ENCODE results near the gene SCN9A.

- TF ChIP-seq CTCF (conservative IDR thresholded peaks at IDR 0.05 in 1 of 2, IDR thresholded peaks at IDR 0.05 in 1 of 2; ENCODE audit: low read depth in 1 of 2, low read length in 2 of 2) = no peak
- TF ChIP-seq EZH2 (IDR thresholded peaks at IDR 0.05; ENCODE audit: low read length, missing control alignments) = no peak
Observed at GRCh38 chr2:166410828-166411472, 35.2 kb upstream of the SCN9A start.

Data from fibroblast of lung (primary cell).